Central memory CD8-positive, alpha-beta T cell (primary cell): ENCODE results near the gene SLAMF8.

Experiments used
- ATAC-seq: fragments of 150-1000 bp; cut with Tn5 transposase; replicated peaks from 2 replicates; pipeline ENCODE4 v1.10.0; 2022; ENCODE audit warnings: mild to moderate bottlenecking, moderate FRiP score, moderate number of reproducible peaks; ENCODE audit not compliant: poor library complexity, severe bottlenecking; ENCODE audit errors: extremely low read depth
- DNase-seq, 2 donors: peaks; one replicate each; pipeline ENCODE4 v3.0.0; 2021; ENCODE audit warnings: low spot score in 2 of 2
- H3K27ac Mint-ChIP-seq: one replicate; pipeline ENCODE4 v1.8.0; 2022; ENCODE audit warnings: low read depth, mild to moderate bottlenecking, moderate library complexity, mixed read lengths
- H3K27me3 Mint-ChIP-seq: one replicate; pipeline ENCODE4 v1.8.0; 2022; ENCODE audit warnings: mixed read lengths
- H3K36me3 Mint-ChIP-seq: one replicate; pipeline ENCODE4 v1.8.0; 2022; ENCODE audit warnings: mild to moderate bottlenecking, moderate library complexity, mixed read lengths; ENCODE audit not compliant: insufficient read depth
- H3K4me1 Mint-ChIP-seq: one replicate; pipeline ENCODE4 v1.8.0; 2022; ENCODE audit warnings: mixed read lengths
- H3K4me3 Mint-ChIP-seq: one replicate; pipeline ENCODE4 v1.8.0; 2022; ENCODE audit warnings: mild to moderate bottlenecking, moderate library complexity, mixed read lengths
- H3K9me3 Mint-ChIP-seq: one replicate; pipeline ENCODE4 v1.8.0; 2022; ENCODE audit warnings: mixed read lengths

SLAMF8 gene

GRCh38 chr1:159841749-159842148, 15.1 kb downstream of the SLAMF8 start:
- H3K27ac Mint-ChIP-seq, result no peak overlapping the region
- H3K4me1 Mint-ChIP-seq, result peaks cover 16% of the 10 kb centered on the region
- no peak overlapping the region for H3K4me3 Mint-ChIP-seq
- no peaks in the 10 kb centered on the region for H3K9me3 Mint-ChIP-seq
- H3K36me3 Mint-ChIP-seq, result peaks cover 3% of the 10 kb centered on the region
- no peak for DNase-seq
- no peaks in the 10 kb centered on the region for H3K27me3 Mint-ChIP-seq
- ATAC-seq, result no peak

DNA sequence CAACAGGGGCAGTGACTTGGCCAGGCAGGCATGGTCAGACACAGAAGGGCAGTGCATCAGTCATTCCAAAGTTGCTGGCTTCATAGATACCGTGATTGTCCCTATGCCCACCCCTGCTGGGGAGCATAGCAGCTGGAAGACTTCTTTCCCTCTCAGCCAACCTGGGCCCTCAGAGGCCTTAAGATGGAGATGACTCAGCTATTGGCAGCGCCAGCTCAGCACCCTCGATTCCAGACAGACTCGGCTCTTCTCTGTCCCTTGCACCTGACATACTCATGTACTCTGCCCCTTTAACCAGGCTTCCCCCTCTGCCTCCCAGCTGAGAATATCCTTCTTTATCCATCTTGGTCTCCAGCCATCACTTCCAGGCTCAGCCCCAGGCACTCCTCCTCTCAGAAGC, 16.8 kb downstream of the SLAMF8 start:
- Mint-ChIP-seq H3K36me3 (peaks cover 2% of the 10 kb centered on the region), H3K4me1 (peaks cover 24% of the 10 kb centered on the region), H3K27ac (no peak overlapping the region), H3K27me3 (no peaks in the 10 kb centered on the region), H3K9me3 (no peaks in the 10 kb centered on the region), H3K4me3 (no peak overlapping the region)
- DNase-seq, result no peak
- ATAC-seq, result no peak

- no peaks in the 10 kb centered on the region for H3K9me3 Mint-ChIP-seq
- DNase-seq (no peak), ATAC-seq (no peak)
- H3K4me3 Mint-ChIP-seq, result no peak overlapping the region
- no peaks in the 10 kb centered on the region for H3K27me3 Mint-ChIP-seq
- H3K27ac Mint-ChIP-seq, result no peak overlapping the region
- H3K4me1 Mint-ChIP-seq, result peaks cover 44% of the 10 kb centered on the region
- H3K36me3 Mint-ChIP-seq, result no peaks in the 10 kb centered on the region
These were observed 19.3 kb downstream of the SLAMF8 start for GRCh38 chr1:159845751-159846629.

GRCh38 chr1:159847231-159847630, 20.6 kb downstream of the SLAMF8 start:
- H3K9me3 Mint-ChIP-seq, result no peaks in the 10 kb centered on the region
- H3K27me3 Mint-ChIP-seq, result no peaks in the 10 kb centered on the region
- H3K4me1 Mint-ChIP-seq, result peaks cover 46% of the 10 kb centered on the region
- H3K36me3 Mint-ChIP-seq, result no peaks in the 10 kb centered on the region
- H3K27ac Mint-ChIP-seq, result no peak overlapping the region
- H3K4me3 Mint-ChIP-seq, result no peak overlapping the region
- DNase-seq (no peak), ATAC-seq (no peak)

DNA sequence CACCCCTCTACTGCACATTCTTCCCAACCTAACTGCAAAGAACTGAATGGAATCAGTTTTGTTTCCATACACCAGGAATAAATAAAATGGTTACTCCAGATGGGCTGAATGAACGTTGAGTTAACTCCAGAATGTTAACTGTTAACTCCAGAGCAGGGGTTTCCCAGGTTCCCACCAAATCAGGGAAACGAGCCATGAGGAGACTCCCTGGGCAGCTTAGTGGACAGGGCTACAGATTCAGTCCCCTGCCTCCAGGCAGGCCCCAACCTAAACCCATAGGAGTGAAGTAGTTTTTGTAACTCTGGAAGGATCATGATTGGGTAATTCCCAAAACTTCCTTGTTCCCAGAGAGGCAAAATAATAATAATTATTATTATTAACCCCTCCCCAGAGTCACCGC, 21.7 kb downstream of the SLAMF8 start:
- no peak for DNase-seq
- H3K27me3 Mint-ChIP-seq, result no peaks in the 10 kb centered on the region

DNA sequence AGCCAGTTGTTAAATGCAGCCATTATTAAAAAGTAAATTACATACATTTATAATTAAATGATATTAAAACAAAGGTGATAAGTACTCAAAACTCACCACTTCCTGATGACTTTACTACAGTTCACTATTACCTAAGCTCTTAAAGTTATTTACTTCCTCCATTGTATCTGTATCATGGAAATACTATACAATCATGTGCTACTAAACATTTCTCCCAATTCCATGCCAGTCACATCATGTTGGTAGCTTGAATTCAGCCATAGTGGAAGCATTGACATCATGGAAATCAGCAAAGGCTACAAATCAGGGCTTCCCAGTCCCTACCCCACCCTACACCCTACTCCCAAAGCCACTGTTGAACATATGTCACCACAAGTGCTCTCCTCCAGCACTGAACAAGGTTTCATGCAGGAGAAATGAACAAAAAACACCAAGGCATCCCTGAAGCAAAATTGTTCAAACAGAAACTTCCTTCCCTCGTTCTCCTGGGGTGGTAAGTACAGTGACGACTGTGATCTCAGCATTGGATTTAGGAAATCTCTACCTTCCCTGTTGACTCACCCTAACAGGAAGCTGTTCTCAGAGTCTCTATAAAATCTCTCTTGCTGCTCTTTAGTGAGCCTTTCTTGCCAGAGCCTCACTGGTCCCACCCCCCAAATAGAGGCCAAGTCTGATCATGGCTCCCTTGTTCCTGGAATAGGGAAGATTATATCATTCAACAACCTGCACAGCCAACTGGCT, 23.1 kb downstream of the SLAMF8 start:
- H3K27ac Mint-ChIP-seq, result no peak overlapping the region
- DNase-seq (no peak), ATAC-seq (no peak)
- H3K36me3 Mint-ChIP-seq, result no peaks in the 10 kb centered on the region
- peaks cover 61% of the 10 kb centered on the region for H3K4me1 Mint-ChIP-seq
- no peak overlapping the region for H3K4me3 Mint-ChIP-seq
- H3K27me3 Mint-ChIP-seq, result no peaks in the 10 kb centered on the region
- H3K9me3 Mint-ChIP-seq, result no peaks in the 10 kb centered on the region

More for the DNA sequence above, 21.7 kb downstream of the SLAMF8 start:
- Mint-ChIP-seq H3K27ac (no peak overlapping the region), H3K9me3 (no peaks in the 10 kb centered on the region), H3K4me3 (no peak overlapping the region), H3K4me1 (peaks cover 51% of the 10 kb centered on the region), H3K36me3 (no peaks in the 10 kb centered on the region)
- no peak for ATAC-seq

- ATAC-seq (no peak), DNase-seq (no peak)
- peaks cover 62% of the 10 kb centered on the region for H3K4me1 Mint-ChIP-seq
- no peaks in the 10 kb centered on the region for H3K9me3 Mint-ChIP-seq
- H3K27ac Mint-ChIP-seq, result peak overlapping the region; percentile 29
- H3K4me3 Mint-ChIP-seq, result no peak overlapping the region
- no peaks in the 10 kb centered on the region for H3K27me3 Mint-ChIP-seq
- no peaks in the 10 kb centered on the region for H3K36me3 Mint-ChIP-seq
These were observed 24.7 kb downstream of the SLAMF8 start for GRCh38 chr1:159851407-159851806.

DNA sequence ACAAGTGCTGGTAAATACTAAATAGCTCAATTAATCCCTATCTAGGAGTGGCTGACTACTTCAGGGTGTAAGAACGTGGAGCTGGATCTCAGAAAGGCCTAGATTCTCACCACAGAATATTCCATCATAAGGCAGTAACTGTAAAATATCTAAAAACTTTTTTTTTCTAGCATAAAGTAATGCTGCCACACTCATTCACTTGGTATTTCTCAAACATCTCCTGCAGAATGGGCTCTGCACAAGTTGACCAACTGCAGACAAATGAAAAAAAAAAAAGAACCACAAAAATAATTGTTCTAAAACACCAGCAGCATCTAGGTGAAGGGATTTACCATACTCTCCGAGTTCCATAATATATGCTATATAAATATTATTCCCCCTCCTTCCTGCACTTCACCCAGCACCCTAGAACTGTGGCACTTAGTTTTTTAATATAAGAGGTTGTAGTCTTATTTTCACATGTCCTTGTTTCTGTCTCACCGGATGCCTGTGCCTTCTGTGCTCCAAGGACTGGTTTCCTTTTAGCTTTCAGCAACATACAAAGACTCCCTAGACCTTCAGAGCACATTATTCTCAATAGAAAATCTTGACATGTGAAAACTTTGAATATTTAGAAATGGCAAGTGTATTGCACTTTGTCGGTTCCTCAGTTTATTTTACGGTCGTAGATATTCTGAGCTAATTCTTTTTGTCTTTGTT, 26.9 kb downstream of the SLAMF8 start:
- ATAC-seq (no peak), DNase-seq (no peak)
- Mint-ChIP-seq H3K4me3 (peak overlapping the region; percentile 87), H3K36me3 (no peaks in the 10 kb centered on the region), H3K4me1 (peaks cover 54% of the 10 kb centered on the region), H3K9me3 (no peaks in the 10 kb centered on the region), H3K27ac (peak overlapping the region; percentile 87), H3K27me3 (no peaks in the 10 kb centered on the region)

GRCh38 chr1:159854116-159854692, 27.5 kb downstream of the SLAMF8 start:
- no peaks in the 10 kb centered on the region for H3K9me3 Mint-ChIP-seq
- peak overlapping the region; percentile 87 for H3K4me3 Mint-ChIP-seq
- no peaks in the 10 kb centered on the region for H3K36me3 Mint-ChIP-seq
- peak; percentile 5 for ATAC-seq
- DNase-seq, result no peak
- peaks cover 49% of the 10 kb centered on the region for H3K4me1 Mint-ChIP-seq
- H3K27ac Mint-ChIP-seq, result peak overlapping the region; percentile 87
- H3K27me3 Mint-ChIP-seq, result no peaks in the 10 kb centered on the region

DNA sequence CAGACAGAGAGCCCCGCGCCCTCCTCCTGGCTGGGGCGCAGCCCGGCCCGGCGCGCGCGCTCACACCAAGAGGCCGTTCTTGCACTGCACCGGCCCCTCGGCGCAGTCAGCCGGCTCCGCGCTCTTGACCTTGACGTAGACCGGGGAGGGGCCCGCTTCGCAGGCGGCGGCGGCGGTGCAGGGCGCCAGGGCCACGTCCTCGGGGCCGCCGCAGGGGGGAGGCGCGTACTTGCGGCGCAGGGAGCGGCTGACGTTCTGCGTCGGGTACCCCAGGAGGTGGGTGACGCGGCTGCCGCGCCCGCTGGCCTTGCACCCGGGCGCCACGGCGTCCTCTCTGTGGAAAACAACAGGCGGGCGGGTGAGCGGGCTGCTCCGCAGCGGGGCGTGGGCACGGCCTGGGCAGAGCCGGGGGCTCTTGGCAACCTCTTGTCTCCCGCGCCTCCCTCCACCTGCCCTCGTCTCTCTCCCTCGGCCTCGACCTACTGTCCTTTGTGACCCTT, 28.1 kb downstream of the SLAMF8 start:
- H3K36me3 Mint-ChIP-seq, result no peaks in the 10 kb centered on the region
- H3K27me3 Mint-ChIP-seq, result no peaks in the 10 kb centered on the region
- ATAC-seq (peak; percentile 91), DNase-seq (peak; percentile 49 to 55)
- H3K4me3 Mint-ChIP-seq, result peak overlapping the region; percentile 87
- H3K4me1 Mint-ChIP-seq, result peaks cover 45% of the 10 kb centered on the region
- H3K27ac Mint-ChIP-seq, result peak overlapping the region; percentile 94
- H3K9me3 Mint-ChIP-seq, result no peaks in the 10 kb centered on the region

- Mint-ChIP-seq H3K4me1 (peaks cover 35% of the 10 kb centered on the region), H3K27me3 (no peaks in the 10 kb centered on the region), H3K9me3 (no peaks in the 10 kb centered on the region), H3K36me3 (peaks cover 2% of the 10 kb centered on the region), H3K27ac (peak overlapping the region; percentile 94), H3K4me3 (peak overlapping the region; percentile 87)
- ATAC-seq (no peak), DNase-seq (no peak)
These were observed 29.0 kb downstream of the SLAMF8 start for GRCh38 chr1:159855709-159856108.

DNA sequence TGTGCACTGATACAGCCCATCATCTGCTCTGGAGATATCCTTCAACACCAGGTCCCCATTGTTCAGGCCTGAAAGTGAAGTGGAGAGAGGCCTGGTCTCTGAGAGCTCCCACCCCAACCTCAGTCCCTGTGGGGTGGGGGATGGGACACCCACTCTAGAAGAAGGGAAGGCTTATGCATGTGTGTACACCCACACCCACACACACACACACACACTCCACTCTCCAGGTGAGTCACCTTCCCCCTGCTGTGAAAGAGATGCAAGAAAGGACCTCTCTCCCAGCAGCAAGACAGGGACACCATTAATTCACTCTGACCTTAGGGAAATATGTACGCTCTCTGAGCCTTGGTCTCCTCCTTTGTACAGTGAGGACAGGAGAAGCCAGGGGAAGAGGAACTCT, 29.9 kb downstream of the SLAMF8 start:
- H3K27ac Mint-ChIP-seq, result peak overlapping the region; percentile 45
- peak overlapping the region; percentile 42 for H3K4me3 Mint-ChIP-seq
- no peak for DNase-seq
- peaks cover 2% of the 10 kb centered on the region for H3K36me3 Mint-ChIP-seq
- no peaks in the 10 kb centered on the region for H3K9me3 Mint-ChIP-seq
- no peaks in the 10 kb centered on the region for H3K27me3 Mint-ChIP-seq
- ATAC-seq, result no peak
- peaks cover 30% of the 10 kb centered on the region for H3K4me1 Mint-ChIP-seq
